Endothelial cell of umbilical vein (primary cell): ENCODE results near the gene THSD7B. TPM values are rescaled to one million over a fixed set of nuclear protein-coding genes. Genes with fewer than 3 reads are reported as not detected.

Experiments used
- BruUV-seq: library from RNA; stranded (reverse); fragments of 400-500 nt; replicated peaks from 2 replicates; lab custom pipeline; 2021; lab: Mats Ljungman, UMichigan
- CTCF ChIA-PET: fragments of 300-600, 350-600 bp; sonication (Branson Sonifier 250); formaldehyde crosslinking; loops from one replicate; lab custom pipeline; 2021; ENCODE audit warnings: antibody characterized with exemption, inconsistent platforms; lab: Charles Lee
- POLR2A ChIA-PET: fragments of 300-600, 350-600 bp; sonication (Branson Sonifier 250); formaldehyde crosslinking; loops from one replicate; lab custom pipeline; 2021; ENCODE audit warnings: antibody characterized with exemption, inconsistent platforms; lab: Charles Lee
- DNase-seq: peaks from one replicate; pipeline ENCODE4 v3.0.0-alpha.2; 2011; ENCODE audit warnings: low read depth, low spot score
- FAIRE-seq: peaks from 2 replicates; lab custom pipeline; 2011; peaks lifted over from hg19 to GRCh38; lab: Jason Lieb, UNC
- H2AFZ ChIP-seq: 2 replicates; pipeline ENCODE4 v1.6.0; 2012; ENCODE audit warnings: low read depth, low read length, control low read depth, inconsistent platforms
- H3K27ac ChIP-seq: 2 replicates; pipeline ENCODE4 v1.5.1; 2011; ENCODE audit warnings: low read depth, mild to moderate bottlenecking, control low read depth, low read length, moderate library complexity; ENCODE audit not compliant: insufficient read depth
- H3K27me3 ChIP-seq, 2 experiments: 2 replicates each; pipeline versions ENCODE4 v1.6.0 to v1.6.1; 2011; ENCODE audit warnings: low read length in 2 of 2, mixed read lengths in 1 of 2; ENCODE audit not compliant: control insufficient read depth in 2 of 2, insufficient read depth in 2 of 2
- H3K36me3 ChIP-seq, 2 experiments: 2 replicates in 1 of 2; 3 replicates in 1 of 2; pipeline ENCODE4 v1.5.1; 2011; ENCODE audit warnings: low read length in 2 of 2, mild to moderate bottlenecking in 1 of 2, moderate library complexity in 1 of 2; ENCODE audit not compliant: control insufficient read depth in 2 of 2, insufficient read depth in 2 of 2; ENCODE audit errors: extremely low read depth in 1 of 2
- H3K4me1 ChIP-seq: 3 replicates; pipeline ENCODE4 v1.5.1; 2011; ENCODE audit warnings: mild to moderate bottlenecking, low read length; ENCODE audit not compliant: control insufficient read depth, insufficient read depth; ENCODE audit errors: extremely low read depth
- H3K4me2 ChIP-seq: 2 replicates; pipeline ENCODE4 v1.6.1; 2011; ENCODE audit warnings: low read length, control low read depth, mixed read lengths; ENCODE audit not compliant: insufficient read depth
- H3K4me3 ChIP-seq, 3 experiments: fragments of 200-600 bp in 1 of 3; sonication (generic), shearing (Covaris generic) in 1 of 3; replicated peaks in 1 of 3; 2 replicates each; pipeline ENCODE4 v1.5.1; 2011 to 2016; ENCODE audit warnings: control low read depth in 3 of 3, low read length in 3 of 3, mild to moderate bottlenecking in 2 of 3, inconsistent platforms in 1 of 3, low read depth in 1 of 3, moderate library complexity in 1 of 3; ENCODE audit not compliant: insufficient read depth in 1 of 3
- H3K79me2 ChIP-seq: 2 replicates; pipeline ENCODE4 v1.6.0; 2012; ENCODE audit warnings: low read length, inconsistent platforms; ENCODE audit not compliant: control insufficient read depth, insufficient read depth
- H3K9ac ChIP-seq: replicated peaks from 2 replicates; pipeline ENCODE3; 2011; ENCODE audit warnings: low read length, control low read depth; ENCODE audit not compliant: insufficient read depth; ENCODE audit errors: extremely low read depth
- H3K9me1 ChIP-seq: replicated peaks from 3 replicates; pipeline ENCODE4 v1.6.0; 2011; ENCODE audit warnings: mild to moderate bottlenecking, low read length; ENCODE audit not compliant: control insufficient read depth, insufficient read depth; ENCODE audit errors: extremely low read depth
- H3K9me3 ChIP-seq: replicated peaks from 2 replicates; pipeline ENCODE4 v1.5.1; 2012; ENCODE audit warnings: low read length, inconsistent platforms; ENCODE audit not compliant: control insufficient read depth, insufficient read depth
- H4K20me1 ChIP-seq: replicated peaks from 2 replicates; pipeline ENCODE3; 2011; ENCODE audit warnings: mild to moderate bottlenecking, low read length; ENCODE audit not compliant: control insufficient read depth, insufficient read depth; ENCODE audit errors: extremely low read depth
- MYC ChIP-seq: IDR thresholded peaks from one replicate; pipeline ENCODE4 v1.6.1; 2011; ENCODE audit warnings: mild to moderate bottlenecking, low read depth, low read length
- POLR2AphosphoS5 ChIP-seq: IDR thresholded peaks from 2 replicates; pipeline ENCODE4 v1.6.1; 2012; ENCODE audit warnings: low read depth, mild to moderate bottlenecking, control low read depth, low read length, moderate library complexity; ENCODE audit not compliant: insufficient read depth
- dilution Hi-C: fragments of 300-500 bp; cut with MboI; formaldehyde crosslinking; loops from one replicate; pipeline ENCODE4 v1.15.0; 2019; ENCODE audit warnings: low sequenced_read_pairs; ENCODE audit not compliant: extremely low pct_ligation_motif_present
- intact Hi-C: fragments of 100-400 bp; cut with micrococcal nuclease; formaldehyde crosslinking; loops from one replicate; pipeline ENCODE4 v1.10.0; 2022
- polyA plus RNA-seq, 4 experiments: library from polyadenylated mRNA; depleted of rRNA in 3 of 4; stranded (reverse) in 3 of 4; unstranded in 1 of 4; fragments of >200 nt; gene quantifications; 2 replicates each; pipeline versions ENCODE4 v1.2.1 to v1.2.3, GENCODE V29; 2011 to 2012; ENCODE audit warnings: missing spikeins in 1 of 4
- total RNA-seq: library from RNA; stranded (reverse); gene quantifications from 2 replicates; pipeline ENCODE4 v1.2.3, GENCODE V29; 2021
- TF ChIP-seq, protein P1 (sequence below), 2 donors: IDR thresholded peaks; 1 replicate in 1 of 2; 2 replicates in 1 of 2; pipeline ENCODE4 v1.5.1; 2011; ENCODE audit warnings: low read length in 2 of 2, mild to moderate bottlenecking in 2 of 2, moderate library complexity in 2 of 2, control low read depth in 1 of 2, inconsistent platforms in 1 of 2, low read depth in 1 of 2; ENCODE audit not compliant: insufficient read depth in 1 of 2; ENCODE audit errors: extremely low read depth in 1 of 2

The THSD7B gene
- total and polyA plus RNA-seq, 2 donors (not counting 3 experiments of a cell fraction or from before 2014, with no cell fraction given), result 0.04 TPM; not detected in 1

DNA sequence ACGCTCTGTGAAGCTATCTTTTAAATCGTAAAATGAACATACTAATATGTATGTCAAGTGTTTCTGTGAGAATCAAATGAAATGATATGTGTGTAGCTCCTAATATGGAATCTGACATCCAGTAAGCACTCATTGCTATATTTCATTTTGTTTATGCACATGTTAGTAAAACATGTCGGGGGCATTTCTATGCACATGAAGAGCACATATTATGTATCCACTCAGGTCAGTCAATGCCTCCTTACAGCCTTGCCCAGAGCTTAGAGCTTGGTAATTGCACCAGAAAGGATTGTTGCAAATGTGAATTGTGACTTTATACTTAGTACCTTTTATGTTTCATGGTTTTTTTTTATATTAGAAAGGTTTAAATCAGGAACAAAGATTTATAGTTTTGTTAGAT lies 735.3 kb downstream of the THSD7B start:
- no peaks in the 10 kb centered on the region for H3K79me2 ChIP-seq
- dilution Hi-C loops, result no loop called here
- H3K27ac ChIP-seq, result no peak overlapping the region
- DNase-seq (no peak), FAIRE-seq (no peak)
- no peak overlapping the region for H3K4me3 ChIP-seq
- no peaks in the 10 kb centered on the region for H3K27me3 ChIP-seq
- no peaks in the 10 kb centered on the region for H3K9me1 ChIP-seq
- BruUV-seq, result no TSS peak
- H3K4me2 ChIP-seq, result no peak overlapping the region
- ChIA-PET POLR2A (no interaction called here), CTCF (no interaction called here)
- H3K36me3 ChIP-seq, result no peaks in the 10 kb centered on the region
- H3K4me1 ChIP-seq, result no peaks in the 10 kb centered on the region
- intact Hi-C loops, result no loop called here
- no peaks in the 10 kb centered on the region for H4K20me1 ChIP-seq
- H3K9ac ChIP-seq, result no peak overlapping the region
- H3K9me3 ChIP-seq, result peaks cover 4% of the 10 kb centered on the region
- TF ChIP-seq POLR2AphosphoS5, result no peak
- no peak for TF ChIP-seq MYC
- H2AFZ ChIP-seq, result no peak overlapping the region

DNA sequence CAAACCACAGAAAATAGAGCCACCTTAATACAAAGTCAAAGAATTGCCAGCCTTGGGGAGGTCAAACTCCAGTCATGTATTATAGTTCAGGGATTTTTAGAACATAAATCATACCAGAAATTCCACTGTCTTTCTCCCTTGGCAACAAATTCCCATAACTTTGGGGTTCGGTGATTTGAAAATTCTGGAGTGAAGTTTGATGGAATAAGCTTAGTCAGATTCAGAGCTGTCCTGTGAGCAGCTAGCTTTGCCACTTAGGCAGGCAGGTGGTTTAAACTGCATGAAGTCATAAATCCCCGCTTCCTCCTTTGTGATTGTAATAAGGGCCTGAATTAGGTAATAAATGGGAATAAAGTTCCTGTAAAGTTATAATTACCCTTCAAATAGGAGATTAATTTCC lies 741.9 kb downstream of the THSD7B start:
- no peaks in the 10 kb centered on the region for H3K36me3 ChIP-seq
- ChIA-PET POLR2A (no interaction called here), CTCF (no interaction called here)
- H3K4me3 ChIP-seq, result no peak overlapping the region
- H3K79me2 ChIP-seq, result no peaks in the 10 kb centered on the region
- H3K27me3 ChIP-seq, result no peaks in the 10 kb centered on the region
- H3K9me1 ChIP-seq, result no peaks in the 10 kb centered on the region
- no peak overlapping the region for H3K9ac ChIP-seq
- intact Hi-C loops, result no loop called here
- TF ChIP-seq, protein P1, sequence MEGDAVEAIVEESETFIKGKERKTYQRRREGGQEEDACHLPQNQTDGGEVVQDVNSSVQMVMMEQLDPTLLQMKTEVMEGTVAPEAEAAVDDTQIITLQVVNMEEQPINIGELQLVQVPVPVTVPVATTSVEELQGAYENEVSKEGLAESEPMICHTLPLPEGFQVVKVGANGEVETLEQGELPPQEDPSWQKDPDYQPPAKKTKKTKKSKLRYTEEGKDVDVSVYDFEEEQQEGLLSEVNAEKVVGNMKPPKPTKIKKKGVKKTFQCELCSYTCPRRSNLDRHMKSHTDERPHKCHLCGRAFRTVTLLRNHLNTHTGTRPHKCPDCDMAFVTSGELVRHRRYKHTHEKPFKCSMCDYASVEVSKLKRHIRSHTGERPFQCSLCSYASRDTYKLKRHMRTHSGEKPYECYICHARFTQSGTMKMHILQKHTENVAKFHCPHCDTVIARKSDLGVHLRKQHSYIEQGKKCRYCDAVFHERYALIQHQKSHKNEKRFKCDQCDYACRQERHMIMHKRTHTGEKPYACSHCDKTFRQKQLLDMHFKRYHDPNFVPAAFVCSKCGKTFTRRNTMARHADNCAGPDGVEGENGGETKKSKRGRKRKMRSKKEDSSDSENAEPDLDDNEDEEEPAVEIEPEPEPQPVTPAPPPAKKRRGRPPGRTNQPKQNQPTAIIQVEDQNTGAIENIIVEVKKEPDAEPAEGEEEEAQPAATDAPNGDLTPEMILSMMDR (IDR thresholded peaks at IDR 0.05; ENCODE audit: extremely low read depth in 1 of 2, insufficient read depth in 1 of 2, low read depth in 1 of 2, low read length in 2 of 2), result no peak
- no peak for TF ChIP-seq MYC
- no peaks in the 10 kb centered on the region for H3K9me3 ChIP-seq
- H3K4me2 ChIP-seq, result no peak overlapping the region
- FAIRE-seq (no peak), DNase-seq (no peak)
- no peaks in the 10 kb centered on the region for H4K20me1 ChIP-seq
- dilution Hi-C loops, result no loop called here
- H3K27ac ChIP-seq, result no peak overlapping the region
- no peak overlapping the region for H2AFZ ChIP-seq
- no TSS peak for BruUV-seq
- H3K4me1 ChIP-seq, result no peaks in the 10 kb centered on the region
